DOHH2 (cell line): ENCODE data around the gene NPAS3.

Experiments
- H3F3A ChIP-seq: fragments of 200-600 bp; sonication (generic), shearing (Covaris generic); 2 replicates; pipeline ENCODE4 v1.6.0; 2016; ENCODE audit warnings: antibody characterized with exemption, mild to moderate bottlenecking; ENCODE audit not compliant: control insufficient read depth, insufficient read depth
- H3K27ac ChIP-seq: fragments of 200-600 bp; sonication (generic); 2 replicates; pipeline ENCODE4 v1.5.1; 2014; ENCODE audit warnings: low read depth, mild to moderate bottlenecking, low read length, moderate library complexity
- H3K27me3 ChIP-seq: fragments of 200-600 bp; sonication (generic); 2 replicates; pipeline ENCODE4 v1.6.1; 2014; ENCODE audit warnings: mild to moderate bottlenecking, low read length, mixed read lengths; ENCODE audit not compliant: control insufficient read depth
- H3K36me3 ChIP-seq: fragments of 200-600 bp; sonication (generic); 2 replicates; pipeline ENCODE4 v1.6.1; 2014; ENCODE audit warnings: mild to moderate bottlenecking, low read length, moderate library complexity, mixed read lengths; ENCODE audit not compliant: control insufficient read depth
- H3K4me1 ChIP-seq: fragments of 200-600 bp; sonication (generic); 2 replicates; pipeline ENCODE4 v1.6.1; 2014; ENCODE audit warnings: mild to moderate bottlenecking, low read length, mixed read lengths; ENCODE audit not compliant: control insufficient read depth
- H3K4me2 ChIP-seq: fragments of 200-600 bp; sonication (generic); 2 replicates; pipeline ENCODE4 v1.6.0; 2014; ENCODE audit warnings: mild to moderate bottlenecking, low read length, moderate library complexity
- H3K4me3 ChIP-seq: fragments of 200-600 bp; sonication (generic); 2 replicates; pipeline ENCODE4 v1.5.1; 2014; ENCODE audit warnings: mild to moderate bottlenecking, low read length, mixed read lengths
- H3K79me2 ChIP-seq: fragments of 200-600 bp; sonication (generic); 2 replicates; pipeline ENCODE4 v1.6.1; 2014; ENCODE audit warnings: mild to moderate bottlenecking, low read length, mixed read lengths; ENCODE audit not compliant: control insufficient read depth
- H3K9me2 ChIP-seq: fragments of 200-600 bp; sonication (generic); replicated peaks from 2 replicates; pipeline ENCODE4 v1.6.1; 2014; ENCODE audit warnings: mild to moderate bottlenecking, low read length, mixed read lengths; ENCODE audit not compliant: control insufficient read depth
- H3K9me3 ChIP-seq: fragments of 200-600 bp; sonication (generic); 2 replicates; pipeline ENCODE4 v1.6.1; 2014; ENCODE audit warnings: antibody characterized with exemption, low read length, mixed read lengths; ENCODE audit not compliant: control insufficient read depth, insufficient read depth
- H4K20me1 ChIP-seq: fragments of 200-600 bp; sonication (generic); 2 replicates; pipeline ENCODE4 v1.6.0; 2014; ENCODE audit warnings: low read depth, mild to moderate bottlenecking, antibody characterized with exemption, low read length, moderate library complexity; ENCODE audit not compliant: control insufficient read depth, insufficient read depth
- EZH2phosphoT487 ChIP-seq: fragments of 200-600 bp; sonication (generic); IDR thresholded peaks from 2 replicates; pipeline ENCODE4 v1.6.1; 2017; ENCODE audit warnings: borderline replicate concordance, mild to moderate bottlenecking, antibody characterized with exemption, low read length, moderate library complexity, mixed read lengths
- TF ChIP-seq, protein P1 (sequence below): fragments of 200-600 bp; sonication (generic); IDR thresholded peaks from one replicate; pipeline ENCODE4 v1.5.1; 2014; ENCODE audit warnings: antibody characterized with exemption, mild to moderate bottlenecking, low read depth, low read length; ENCODE audit not compliant: poor library complexity, severe bottlenecking

Gene NPAS3

DNA sequence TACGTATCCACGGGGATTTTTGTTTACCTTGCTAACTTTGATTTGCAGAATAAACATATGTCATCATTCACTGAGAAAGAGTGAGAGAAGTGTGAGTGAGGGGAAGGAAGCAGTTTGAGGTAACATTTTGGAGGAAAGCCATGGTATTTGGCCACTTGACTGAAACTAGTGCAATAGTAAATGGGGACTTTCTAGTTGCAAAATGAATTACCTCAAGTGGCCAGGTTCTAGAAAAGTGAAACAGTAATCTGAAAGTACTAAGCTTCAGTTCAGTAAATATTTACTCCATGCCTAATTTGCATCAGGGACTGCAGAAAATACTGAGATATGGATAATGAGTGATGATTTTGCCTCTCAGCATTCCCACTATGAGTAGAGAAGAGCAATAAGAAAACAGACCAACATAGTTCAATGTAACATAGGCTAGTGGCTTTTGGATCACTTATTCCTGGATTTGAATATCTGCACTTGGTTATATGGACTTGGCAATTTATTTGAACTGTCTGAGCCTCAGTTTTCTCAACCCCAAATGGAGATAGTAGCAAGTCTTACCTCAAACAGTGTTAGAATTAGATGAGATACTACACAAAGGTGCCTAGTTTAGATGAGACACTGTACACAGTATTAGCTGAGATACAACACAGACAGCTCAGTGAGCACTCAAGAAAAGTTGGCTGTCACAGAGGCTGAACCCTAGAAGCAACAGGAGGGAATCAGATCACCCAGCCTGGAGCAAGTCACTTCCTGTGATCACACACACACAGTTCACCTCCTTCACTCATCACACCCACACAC lies 439.1 kb downstream of the NPAS3 start:
- H3K9me2 ChIP-seq = no peaks in the 10 kb centered on the region
- H4K20me1 ChIP-seq = no peaks in the 10 kb centered on the region
- H3K4me3 ChIP-seq = no peak overlapping the region
- H3K36me3 ChIP-seq = no peaks in the 10 kb centered on the region
- H3K79me2 ChIP-seq = no peaks in the 10 kb centered on the region
- H3K27ac ChIP-seq = no peak overlapping the region
- TF ChIP-seq, protein P1, sequence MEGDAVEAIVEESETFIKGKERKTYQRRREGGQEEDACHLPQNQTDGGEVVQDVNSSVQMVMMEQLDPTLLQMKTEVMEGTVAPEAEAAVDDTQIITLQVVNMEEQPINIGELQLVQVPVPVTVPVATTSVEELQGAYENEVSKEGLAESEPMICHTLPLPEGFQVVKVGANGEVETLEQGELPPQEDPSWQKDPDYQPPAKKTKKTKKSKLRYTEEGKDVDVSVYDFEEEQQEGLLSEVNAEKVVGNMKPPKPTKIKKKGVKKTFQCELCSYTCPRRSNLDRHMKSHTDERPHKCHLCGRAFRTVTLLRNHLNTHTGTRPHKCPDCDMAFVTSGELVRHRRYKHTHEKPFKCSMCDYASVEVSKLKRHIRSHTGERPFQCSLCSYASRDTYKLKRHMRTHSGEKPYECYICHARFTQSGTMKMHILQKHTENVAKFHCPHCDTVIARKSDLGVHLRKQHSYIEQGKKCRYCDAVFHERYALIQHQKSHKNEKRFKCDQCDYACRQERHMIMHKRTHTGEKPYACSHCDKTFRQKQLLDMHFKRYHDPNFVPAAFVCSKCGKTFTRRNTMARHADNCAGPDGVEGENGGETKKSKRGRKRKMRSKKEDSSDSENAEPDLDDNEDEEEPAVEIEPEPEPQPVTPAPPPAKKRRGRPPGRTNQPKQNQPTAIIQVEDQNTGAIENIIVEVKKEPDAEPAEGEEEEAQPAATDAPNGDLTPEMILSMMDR = no peak
- TF ChIP-seq EZH2phosphoT487 = no peak
- H3F3A ChIP-seq = no peaks in the 10 kb centered on the region
- H3K4me2 ChIP-seq = no peak overlapping the region
- H3K9me3 ChIP-seq = no peaks in the 10 kb centered on the region
- no peaks in the 10 kb centered on the region for H3K4me1 ChIP-seq
- H3K27me3 ChIP-seq = no peaks in the 10 kb centered on the region

DNA sequence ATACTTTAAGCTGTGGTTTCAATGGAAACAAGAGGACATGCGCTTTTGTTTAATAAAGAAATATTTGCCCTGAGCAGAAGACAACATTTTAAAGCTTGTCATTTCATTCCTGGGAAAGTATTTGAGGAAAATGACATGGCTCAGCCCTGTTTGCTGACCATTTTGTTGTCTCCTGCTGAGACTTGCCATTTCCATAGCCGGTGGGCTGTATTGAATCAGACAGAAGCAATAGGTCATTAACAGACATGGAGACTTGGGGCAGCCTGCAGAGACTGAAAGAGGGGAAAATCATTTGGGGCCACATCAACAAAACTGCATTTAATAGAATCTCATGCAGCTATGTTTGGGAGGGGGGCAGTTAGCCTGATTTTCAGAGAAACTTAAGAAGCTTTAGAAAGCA lies 443.0 kb downstream of the NPAS3 start:
- Histone ChIP-seq H3K36me3 (no peaks in the 10 kb centered on the region), H3K4me2 (no peak overlapping the region), H3K27ac (no peak overlapping the region), H3K4me3 (no peak overlapping the region), H3K4me1 (no peaks in the 10 kb centered on the region), H4K20me1 (no peaks in the 10 kb centered on the region), H3K9me2 (no peaks in the 10 kb centered on the region), H3K9me3 (no peaks in the 10 kb centered on the region), H3K79me2 (no peaks in the 10 kb centered on the region), H3F3A (no peaks in the 10 kb centered on the region), H3K27me3 (no peaks in the 10 kb centered on the region)
- no peak for TF ChIP-seq EZH2phosphoT487
- TF ChIP-seq, protein P1 = no peak

DNA sequence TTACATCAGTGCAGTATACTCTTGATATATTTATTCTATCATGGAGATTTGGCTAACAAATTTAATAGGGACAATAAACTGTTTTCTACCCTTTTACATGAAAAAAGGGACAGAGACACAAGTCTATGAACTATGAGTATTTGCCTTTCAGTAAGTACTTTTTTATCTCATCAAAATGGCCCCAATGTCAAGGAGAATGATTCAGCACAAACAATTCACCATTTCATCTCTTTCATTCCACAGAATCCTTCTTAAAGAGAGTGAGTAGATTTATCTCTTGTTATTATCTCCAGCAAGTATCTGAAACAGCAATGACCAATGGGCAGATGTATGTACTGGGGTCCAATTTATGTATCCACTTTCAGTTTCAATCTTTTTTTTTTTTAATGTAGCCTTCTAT lies 447.5 kb downstream of the NPAS3 start:
- Histone ChIP-seq H3K36me3 (no peaks in the 10 kb centered on the region), H3K79me2 (no peaks in the 10 kb centered on the region), H4K20me1 (no peaks in the 10 kb centered on the region), H3K9me3 (no peaks in the 10 kb centered on the region), H3K9me2 (no peaks in the 10 kb centered on the region), H3K4me1 (no peaks in the 10 kb centered on the region), H3K4me2 (no peak overlapping the region), H3K27me3 (no peaks in the 10 kb centered on the region), H3K4me3 (no peak overlapping the region), H3F3A (no peaks in the 10 kb centered on the region), H3K27ac (no peak overlapping the region)
- TF ChIP-seq, protein P1 = no peak
- no peak for TF ChIP-seq EZH2phosphoT487
